Upper lobe of right lung (tissue), 1 donor: Measurements from ENCODE around the gene GM2A. TPM values are rescaled to one million over a fixed set of nuclear protein-coding genes. Genes with fewer than 3 reads are reported as not detected.

ENCODE experiments used
- ATAC-seq: fragments of 200-7000 bp; cut with Tn5 transposase; one replicate; pipeline ENCODE4 v1.9.1; 2020; ENCODE audit warnings: mild to moderate bottlenecking, moderate library complexity
- DNase-seq: peaks from one replicate; pipeline ENCODE4 v3.0.0-alpha.2; 2020
- H3K27ac ChIP-seq: fragments of 200-600 bp; one replicate; pipeline ENCODE4 v1.8.0; 2022
- H3K27me3 ChIP-seq: fragments of 200-600 bp; one replicate; pipeline ENCODE4 v1.8.0; 2022; ENCODE audit warnings: mild to moderate bottlenecking
- H3K36me3 ChIP-seq: fragments of 200-600 bp; one replicate; pipeline ENCODE4 v1.8.0; 2022
- H3K4me1 ChIP-seq: fragments of 200-600 bp; one replicate; pipeline ENCODE4 v1.8.0; 2022
- H3K4me3 ChIP-seq: fragments of 200-600 bp; one replicate; pipeline ENCODE4 v1.8.0; 2022; ENCODE audit warnings: mild to moderate bottlenecking
- H3K9me3 ChIP-seq: fragments of 200-600 bp; one replicate; pipeline ENCODE4 v1.8.0; 2022
- intact Hi-C: fragments of 100-400 bp; cut with DNase I; formaldehyde crosslinking; loops from one replicate; pipeline ENCODE4 v1.11.0; 2022
- total RNA-seq: library from RNA; stranded (reverse); fragmentation: NEBNext Ultra II Directional; extraction: Animal tissue kit (Norgen Biotek cat#: 25700); gene quantifications from one replicate; pipeline ENCODE4 v1.2.1, GENCODE V29; 2021
- TF ChIP-seq, protein P1 (sequence below): fragments of 200-600 bp; IDR thresholded peaks from one replicate; pipeline ENCODE4 v1.8.0; 2022; ENCODE audit warnings: antibody characterized with exemption
- donor health status: DM: no; HTN: yes; CAD: no; lungs with severe emphysema.

The GM2A gene
- total RNA-seq, 1 donor from 2014 or later = 104 TPM

DNA sequence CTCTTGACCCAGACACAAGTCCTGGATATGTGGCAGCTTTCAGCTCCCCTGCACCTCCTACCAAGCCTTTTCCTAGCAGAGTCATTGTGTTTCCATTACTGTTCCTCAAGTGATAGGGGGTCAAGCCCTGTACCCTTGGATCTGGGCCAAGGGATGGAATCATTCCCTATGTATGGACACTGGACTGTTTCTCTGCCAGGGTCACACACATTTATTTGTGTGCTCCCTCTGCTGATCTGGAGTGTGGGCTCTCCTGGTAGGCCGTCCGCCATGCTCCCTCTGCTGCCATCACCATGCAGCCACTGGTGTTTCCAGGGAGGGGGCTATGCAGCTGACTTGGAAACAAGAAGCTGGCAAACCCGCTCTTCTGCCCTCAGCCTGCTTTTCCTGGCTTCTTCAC lies 9.5 kb downstream of the GM2A start:
- Histone ChIP-seq H3K9me3 (no peaks in the 10 kb centered on the region), H3K27ac (no peak overlapping the region), H3K36me3 (peaks cover 34% of the 10 kb centered on the region), H3K4me1 (peaks cover 3% of the 10 kb centered on the region), H3K27me3 (no peaks in the 10 kb centered on the region), H3K4me3 (no peak overlapping the region)
- TF ChIP-seq, protein P1, sequence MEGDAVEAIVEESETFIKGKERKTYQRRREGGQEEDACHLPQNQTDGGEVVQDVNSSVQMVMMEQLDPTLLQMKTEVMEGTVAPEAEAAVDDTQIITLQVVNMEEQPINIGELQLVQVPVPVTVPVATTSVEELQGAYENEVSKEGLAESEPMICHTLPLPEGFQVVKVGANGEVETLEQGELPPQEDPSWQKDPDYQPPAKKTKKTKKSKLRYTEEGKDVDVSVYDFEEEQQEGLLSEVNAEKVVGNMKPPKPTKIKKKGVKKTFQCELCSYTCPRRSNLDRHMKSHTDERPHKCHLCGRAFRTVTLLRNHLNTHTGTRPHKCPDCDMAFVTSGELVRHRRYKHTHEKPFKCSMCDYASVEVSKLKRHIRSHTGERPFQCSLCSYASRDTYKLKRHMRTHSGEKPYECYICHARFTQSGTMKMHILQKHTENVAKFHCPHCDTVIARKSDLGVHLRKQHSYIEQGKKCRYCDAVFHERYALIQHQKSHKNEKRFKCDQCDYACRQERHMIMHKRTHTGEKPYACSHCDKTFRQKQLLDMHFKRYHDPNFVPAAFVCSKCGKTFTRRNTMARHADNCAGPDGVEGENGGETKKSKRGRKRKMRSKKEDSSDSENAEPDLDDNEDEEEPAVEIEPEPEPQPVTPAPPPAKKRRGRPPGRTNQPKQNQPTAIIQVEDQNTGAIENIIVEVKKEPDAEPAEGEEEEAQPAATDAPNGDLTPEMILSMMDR = no peak
- ATAC-seq = no peak
- DNase-seq = no peak
- intact Hi-C loops = no loop called here

DNA sequence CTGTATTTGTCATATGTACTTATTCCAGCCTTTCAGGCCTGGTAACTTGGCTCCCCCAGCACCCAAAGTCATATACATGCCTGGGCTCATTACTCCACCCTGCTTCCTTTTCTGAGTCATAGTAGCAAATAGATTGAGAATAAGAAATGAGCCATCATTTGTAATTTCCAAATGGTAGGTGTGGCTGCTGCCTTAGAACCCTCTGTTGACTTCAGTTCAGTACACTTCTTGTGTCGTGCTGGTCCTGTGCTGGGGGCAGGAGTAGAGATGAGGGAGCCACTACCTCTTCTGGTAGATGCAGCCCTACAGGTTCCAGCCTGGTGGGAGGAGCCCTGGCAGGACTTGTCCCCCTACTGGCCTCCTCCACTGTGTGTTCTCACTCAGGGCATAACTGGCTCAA lies 11.1 kb downstream of the GM2A start:
- intact Hi-C loops = no loop called here
- Histone ChIP-seq H3K4me3 (no peak overlapping the region), H3K27me3 (no peaks in the 10 kb centered on the region), H3K27ac (no peak overlapping the region), H3K36me3 (peaks cover 47% of the 10 kb centered on the region), H3K4me1 (no peaks in the 10 kb centered on the region), H3K9me3 (no peaks in the 10 kb centered on the region)
- DNase-seq (no peak), ATAC-seq (peak; percentile 56)
- TF ChIP-seq, protein P1 = no peak

DNA sequence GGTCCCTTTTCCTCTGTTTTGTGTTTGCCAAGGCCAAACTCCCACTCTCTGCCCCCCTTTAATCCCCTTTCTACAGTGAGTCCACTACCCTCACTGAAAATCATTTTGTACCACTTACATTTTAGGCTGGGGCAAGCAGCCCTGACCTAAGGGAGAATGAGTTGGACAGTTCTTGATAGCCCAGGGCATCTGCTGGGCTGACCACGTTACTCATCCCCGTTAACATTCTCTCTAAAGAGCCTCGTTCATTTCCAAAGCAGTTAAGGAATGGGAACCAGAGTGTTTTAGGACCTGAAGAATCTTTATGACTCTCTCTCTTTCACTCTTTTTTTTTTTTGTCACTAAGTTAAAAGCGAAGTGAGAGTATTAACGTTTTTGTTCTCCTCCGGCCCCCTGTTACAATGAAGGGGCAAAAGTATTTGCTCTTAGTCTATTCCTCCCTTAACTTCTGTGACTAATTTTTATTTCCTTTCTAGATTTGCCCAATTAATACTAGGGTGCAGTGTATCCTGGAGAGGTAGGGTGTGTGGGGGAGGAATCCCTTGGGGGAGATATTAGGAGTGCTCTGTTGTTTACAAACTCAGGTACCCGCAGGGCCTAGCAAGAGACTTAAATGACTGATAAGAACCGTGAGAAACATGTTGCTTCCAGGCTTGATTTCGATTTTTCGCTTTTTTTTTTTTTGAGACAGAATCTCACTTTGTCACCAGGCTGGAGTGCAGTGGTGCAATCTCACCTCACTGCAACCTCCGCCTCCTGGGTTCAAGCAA lies 14.7 kb downstream of the GM2A start:
- TF ChIP-seq, protein P1 = no peak
- ATAC-seq = no peak
- H3K36me3 ChIP-seq = peaks cover 41% of the 10 kb centered on the region

DNA sequence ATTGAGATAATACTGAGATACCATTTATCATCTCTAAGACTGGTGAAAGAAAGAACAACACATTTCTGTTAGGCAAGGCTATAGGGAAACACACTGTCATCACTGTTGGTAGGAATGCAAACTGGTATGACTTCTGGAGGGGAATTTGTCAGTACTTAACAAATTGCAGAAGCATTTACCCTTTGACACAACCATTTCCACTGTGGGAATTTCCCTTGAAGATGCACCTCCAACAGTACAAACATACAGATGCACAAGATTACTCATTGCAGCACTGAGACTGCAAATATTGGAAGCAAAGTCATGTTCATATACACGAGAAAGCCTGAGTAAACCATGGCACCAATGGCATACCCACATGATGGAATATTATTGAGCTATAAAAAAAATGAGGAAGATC lies 17.6 kb downstream of the GM2A start:
- H3K27me3 ChIP-seq = no peaks in the 10 kb centered on the region
- TF ChIP-seq, protein P1 = no peak
- H3K4me1 ChIP-seq = no peaks in the 10 kb centered on the region
- ATAC-seq (no peak), DNase-seq (no peak)
- intact Hi-C loops = no loop called here
- H3K36me3 ChIP-seq = peaks cover 39% of the 10 kb centered on the region
- no peak overlapping the region for H3K4me3 ChIP-seq
- H3K9me3 ChIP-seq = no peaks in the 10 kb centered on the region
- H3K27ac ChIP-seq = no peak overlapping the region

More for the DNA sequence above, 14.7 kb downstream of the GM2A start:
- Histone ChIP-seq H3K9me3 (no peaks in the 10 kb centered on the region), H3K4me3 (no peak overlapping the region), H3K27ac (no peak overlapping the region), H3K27me3 (no peaks in the 10 kb centered on the region), H3K4me1 (no peaks in the 10 kb centered on the region)
- intact Hi-C loops = no loop called here
- no peak for DNase-seq

DNA sequence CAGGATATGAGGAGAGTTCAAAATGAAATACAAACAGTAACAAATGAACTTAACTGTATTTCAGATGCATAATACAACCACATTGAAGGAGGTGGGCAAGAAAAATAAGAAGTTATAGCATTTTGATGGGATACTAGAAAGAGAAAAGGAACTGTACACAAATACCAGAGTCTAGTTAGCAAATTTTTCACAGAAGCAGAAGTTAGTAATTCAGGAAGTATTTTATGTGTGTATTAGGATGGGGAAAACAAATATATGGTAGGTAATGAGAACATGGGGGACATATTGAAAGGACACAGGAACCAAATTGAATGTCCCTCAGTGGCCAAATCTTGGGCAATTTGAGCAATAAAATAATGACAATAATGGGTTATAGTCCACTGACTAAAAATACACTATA lies 18.4 kb downstream of the GM2A start:
- no peak overlapping the region for H3K4me3 ChIP-seq
- no peaks in the 10 kb centered on the region for H3K4me1 ChIP-seq
- peaks cover 34% of the 10 kb centered on the region for H3K36me3 ChIP-seq
- TF ChIP-seq, protein P1 = no peak
- H3K9me3 ChIP-seq = no peaks in the 10 kb centered on the region
- H3K27me3 ChIP-seq = no peaks in the 10 kb centered on the region
- intact Hi-C loops = no loop called here
- DNase-seq (no peak), ATAC-seq (no peak)
- H3K27ac ChIP-seq = no peak overlapping the region
